HFFc6 (cell line): ENCODE results near the gene TWIST2. TPM values are rescaled to one million over a fixed set of nuclear protein-coding genes. Genes with fewer than 3 reads are reported as not detected.

Experiments used
- DNase-seq: peaks from one replicate; pipeline ENCODE4 v3.0.0-alpha.2; 2018
- H3K27ac Mint-ChIP-seq: 2 replicates; pipeline ENCODE4 v1.8.0; 2020; ENCODE audit warnings: mild to moderate bottlenecking, mixed read lengths
- H3K27me3 Mint-ChIP-seq: 2 replicates; pipeline ENCODE4 v1.8.0; 2021; ENCODE audit warnings: mild to moderate bottlenecking, moderate library complexity, mixed read lengths; ENCODE audit not compliant: insufficient read depth
- H3K36me3 Mint-ChIP-seq: 2 replicates; pipeline ENCODE4 v1.8.0; 2021; ENCODE audit warnings: low read depth, mixed read lengths
- H3K4me1 Mint-ChIP-seq: 2 replicates; pipeline ENCODE4 v1.8.0; 2020; ENCODE audit warnings: low read depth, mixed read lengths
- H3K4me3 Mint-ChIP-seq: 2 replicates; pipeline ENCODE4 v1.8.0; 2020; ENCODE audit warnings: mild to moderate bottlenecking, moderate library complexity, mixed read lengths
- H3K9me3 Mint-ChIP-seq: 2 replicates; pipeline ENCODE4 v1.8.0; 2020; ENCODE audit warnings: mild to moderate bottlenecking, mixed read lengths
- CTCF ChIP-seq: fragments of 200-600 bp; sonication (generic); IDR thresholded peaks from 2 replicates; pipeline ENCODE4 v1.5.0; 2021; ENCODE audit warnings: antibody characterized with exemption, mild to moderate bottlenecking
- total RNA-seq, 6 experiments: library from RNA; stranded (reverse); fragmentation: NEBNext Ultra II Directional; extraction: Animal tissue kit (Norgen Biotek cat#: 25700); gene quantifications; 2 replicates in 1 of 6; 3 replicates in 5 of 6; pipeline ENCODE4 v1.2.3, GENCODE V29; 2021

TWIST2 gene
- total RNA-seq, 6 experiments from 2014 or later = 127 to 146 (median 137) TPM

GRCh38 chr2:238912228-238912915 is 64.5 kb downstream of the TWIST2 start:
- no peak for TF ChIP-seq CTCF
- H3K9me3 Mint-ChIP-seq = peaks cover 22% of the 10 kb centered on the region
- no peak for DNase-seq
- no peak overlapping the region; the same call in 1 of the 2 replicates for H3K4me3 Mint-ChIP-seq
- peaks cover 45% of the 10 kb centered on the region for H3K27me3 Mint-ChIP-seq
- H3K4me1 Mint-ChIP-seq = peaks cover 54% of the 10 kb centered on the region
- H3K36me3 Mint-ChIP-seq = peaks cover 48% of the 10 kb centered on the region
- H3K27ac Mint-ChIP-seq = peak overlapping the region; percentile 22; the same call in 1 of the 2 replicates

- peaks cover 54% of the 10 kb centered on the region for H3K4me1 Mint-ChIP-seq
- peak overlapping the region; percentile 22; the same call in 1 of the 2 replicates for H3K4me3 Mint-ChIP-seq
- TF ChIP-seq CTCF = no peak
- H3K27me3 Mint-ChIP-seq = peaks cover 45% of the 10 kb centered on the region
- peaks cover 54% of the 10 kb centered on the region for H3K36me3 Mint-ChIP-seq
- H3K27ac Mint-ChIP-seq = peak overlapping the region; percentile 98
- DNase-seq = no peak
- H3K9me3 Mint-ChIP-seq = peaks cover 22% of the 10 kb centered on the region
Measured at GRCh38 chr2:238912916-238913875, 65.3 kb downstream of the TWIST2 start.

GRCh38 chr2:238913931-238914647 is 66.2 kb downstream of the TWIST2 start:
- peak overlapping the region; percentile 78 for H3K4me3 Mint-ChIP-seq
- H3K36me3 Mint-ChIP-seq = peaks cover 63% of the 10 kb centered on the region
- H3K4me1 Mint-ChIP-seq = peaks cover 54% of the 10 kb centered on the region
- peaks cover 22% of the 10 kb centered on the region for H3K9me3 Mint-ChIP-seq
- peak overlapping the region; percentile 98 for H3K27ac Mint-ChIP-seq
- H3K27me3 Mint-ChIP-seq = peaks cover 45% of the 10 kb centered on the region
- DNase-seq = no peak
- no peak for TF ChIP-seq CTCF

GRCh38 chr2:238914648-238915015 is 66.7 kb downstream of the TWIST2 start:
- H3K4me1 Mint-ChIP-seq = peaks cover 56% of the 10 kb centered on the region
- no peak for TF ChIP-seq CTCF
- H3K36me3 Mint-ChIP-seq = peaks cover 65% of the 10 kb centered on the region
- peaks cover 43% of the 10 kb centered on the region for H3K27me3 Mint-ChIP-seq
- peaks cover 22% of the 10 kb centered on the region for H3K9me3 Mint-ChIP-seq
- peak overlapping the region; percentile 78 for H3K4me3 Mint-ChIP-seq
- H3K27ac Mint-ChIP-seq = peak overlapping the region; percentile 98
- peak; percentile 80 for DNase-seq

- H3K36me3 Mint-ChIP-seq = peaks cover 60% of the 10 kb centered on the region
- peaks cover 43% of the 10 kb centered on the region for H3K27me3 Mint-ChIP-seq
- H3K4me3 Mint-ChIP-seq = peak overlapping the region; percentile 78
- H3K27ac Mint-ChIP-seq = peak overlapping the region; percentile 98
- peaks cover 22% of the 10 kb centered on the region for H3K9me3 Mint-ChIP-seq
- H3K4me1 Mint-ChIP-seq = peaks cover 61% of the 10 kb centered on the region
- DNase-seq = no peak
- no peak for TF ChIP-seq CTCF
Measured at GRCh38 chr2:238915196-238915595, 67.3 kb downstream of the TWIST2 start.
